HG03442 (cell line): ENCODE results near the gene CELF4.

Experiments
- ATAC-seq: cut with Tn5 transposase; IDR thresholded peaks from one replicate; pipeline ENCODE4 v1.9.1; 2021; ENCODE audit warnings: mild to moderate bottlenecking, moderate library complexity; ENCODE audit not compliant: unreplicated experiment

Gene CELF4

DNA sequence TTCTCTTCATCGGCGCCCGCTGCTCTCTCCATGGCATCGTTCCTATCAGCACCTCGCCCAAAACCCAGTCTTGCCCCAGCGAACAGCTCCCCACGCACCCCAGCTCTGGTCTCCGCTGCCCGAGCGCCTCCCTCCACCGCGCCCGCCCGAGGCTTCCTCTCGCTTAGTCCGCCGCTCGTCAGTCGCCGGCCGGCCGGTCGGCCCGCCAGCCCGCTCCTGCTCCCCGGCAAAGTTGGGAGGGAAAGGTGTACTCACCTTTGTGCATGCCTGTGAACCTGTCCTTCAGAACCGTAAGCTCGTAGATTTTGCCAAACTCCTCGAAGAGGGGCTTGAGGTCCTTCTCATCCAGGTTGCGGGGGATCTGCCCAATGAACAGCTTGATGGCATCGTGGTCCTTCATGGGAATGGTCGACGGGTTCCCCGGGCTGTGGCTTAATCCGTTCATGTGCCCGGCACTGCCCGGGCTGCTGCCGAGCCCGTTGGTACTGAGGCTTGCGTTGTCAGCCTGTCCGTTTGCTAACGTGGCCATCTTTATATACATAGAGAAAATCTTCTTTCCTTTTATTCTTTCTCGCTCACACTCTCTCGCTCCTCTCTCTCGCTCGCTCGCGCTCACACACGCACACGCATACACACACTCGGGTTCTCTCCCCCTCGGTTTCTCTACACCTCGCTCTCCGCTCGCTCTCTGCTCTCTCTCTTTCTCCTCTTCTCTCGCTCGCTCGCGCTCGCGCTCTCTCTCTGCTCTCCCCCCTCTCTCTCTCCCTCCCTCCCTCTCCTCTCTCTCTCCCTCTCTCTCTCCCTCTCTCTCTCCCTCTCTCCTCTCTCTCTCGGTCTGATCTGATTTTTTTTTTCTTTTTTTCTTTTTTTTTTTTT, at the start of gene CELF4:
CELF4 (minus strand) TSS at position 698 of the 876 bp plus-strand sequence.
- ATAC-seq, result no peak

DNA sequence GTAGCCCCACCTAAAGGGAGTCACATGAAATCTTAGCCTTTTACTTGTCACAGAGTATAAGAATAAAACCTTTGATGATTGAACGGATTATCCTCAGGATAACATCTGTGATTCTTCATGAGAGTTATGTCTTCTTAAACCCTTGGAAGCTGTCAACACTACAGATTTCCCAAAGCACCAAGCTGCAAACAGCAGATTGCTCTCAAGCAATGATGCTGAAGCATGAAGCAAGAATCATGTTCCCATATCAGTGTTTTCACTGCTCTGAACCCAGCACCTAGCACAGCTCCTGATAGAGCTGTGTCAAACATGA, 47.6 kb upstream of the CELF4 start:
- ATAC-seq, result no peak

DNA sequence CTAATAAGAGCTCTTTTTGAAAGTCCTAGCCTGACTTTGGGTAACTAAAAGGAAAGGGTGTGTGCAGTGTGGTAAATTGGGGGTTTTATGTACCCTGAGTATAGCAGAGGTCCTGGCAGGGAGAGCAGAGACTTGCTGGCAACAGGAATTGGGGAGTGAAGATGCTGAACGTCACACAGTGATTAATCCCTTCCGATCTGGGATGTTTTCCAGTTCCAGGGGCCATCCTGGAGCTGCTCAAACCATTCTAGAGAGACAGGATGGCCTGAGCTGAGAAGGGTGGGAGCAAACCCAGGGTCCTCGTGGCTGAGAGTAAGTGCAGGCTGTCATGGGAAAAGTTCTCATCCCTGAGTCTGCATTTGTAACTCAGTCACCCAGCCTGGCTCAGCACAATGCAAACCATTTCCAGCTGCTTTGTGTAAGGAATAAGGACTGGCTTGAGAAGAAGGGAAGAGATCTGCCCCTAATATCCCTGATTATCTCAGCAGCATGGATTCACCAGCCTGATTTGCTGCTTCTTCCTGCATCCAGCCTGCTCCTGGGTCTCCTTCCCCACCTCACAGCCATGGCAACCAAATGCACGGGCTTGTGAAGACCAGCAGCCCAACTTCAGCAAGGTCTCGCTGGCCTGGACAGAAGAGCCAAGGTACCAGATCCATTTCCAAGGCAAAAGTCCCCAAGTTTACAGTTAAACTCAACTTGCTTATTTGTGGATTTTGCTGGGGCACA, 47.1 kb upstream of the CELF4 start:
- ATAC-seq, result no peak

- no peak for ATAC-seq
Observed at GRCh38 chr18:37611614-37612279, 46.1 kb upstream of the CELF4 start.

DNA sequence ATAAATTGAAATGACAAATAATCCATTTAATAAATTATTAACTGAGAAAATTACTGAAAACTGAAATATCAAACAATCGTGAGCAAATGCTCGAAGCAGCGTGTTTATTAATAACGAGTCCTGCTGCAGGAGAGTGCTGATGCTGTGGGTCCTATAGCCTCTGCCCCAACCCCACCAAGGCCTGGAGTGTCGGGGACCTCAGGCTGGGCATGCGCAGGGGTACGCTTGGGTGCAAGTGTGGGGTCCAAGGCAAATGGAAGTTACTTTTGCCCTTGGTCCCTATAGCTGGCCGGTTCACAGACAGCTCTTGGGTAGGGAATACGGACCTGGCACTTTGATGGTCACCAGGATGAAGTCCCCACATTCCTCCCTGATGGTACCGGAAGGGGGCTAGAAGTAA, 43.3 kb upstream of the CELF4 start:
- ATAC-seq, result no peak

DNA sequence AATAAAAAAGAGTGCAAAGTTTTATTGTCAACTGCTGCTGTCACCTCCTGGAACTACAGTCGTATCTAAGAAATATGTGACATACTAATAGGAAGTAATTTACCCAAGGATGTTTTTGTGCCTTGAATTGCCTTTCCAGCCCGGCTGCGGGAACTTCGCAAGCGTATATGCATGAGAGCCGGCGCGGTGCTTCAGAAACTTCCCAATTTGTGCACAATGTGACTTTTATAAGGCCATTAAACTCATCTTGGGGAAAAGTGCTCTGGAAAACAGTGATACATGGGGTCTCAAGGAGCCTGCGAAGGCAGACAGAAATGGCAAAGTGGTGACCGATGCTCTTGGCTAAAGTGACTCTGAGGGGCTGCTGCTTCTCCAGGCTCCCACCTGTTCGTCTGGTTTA, 41.7 kb upstream of the CELF4 start:
- ATAC-seq, result no peak

GRCh38 chr18:37604032-37604431, 38.4 kb upstream of the CELF4 start:
- ATAC-seq, result no peak

GRCh38 chr18:37598966-37599896, 33.6 kb upstream of the CELF4 start:
- no peak for ATAC-seq

DNA sequence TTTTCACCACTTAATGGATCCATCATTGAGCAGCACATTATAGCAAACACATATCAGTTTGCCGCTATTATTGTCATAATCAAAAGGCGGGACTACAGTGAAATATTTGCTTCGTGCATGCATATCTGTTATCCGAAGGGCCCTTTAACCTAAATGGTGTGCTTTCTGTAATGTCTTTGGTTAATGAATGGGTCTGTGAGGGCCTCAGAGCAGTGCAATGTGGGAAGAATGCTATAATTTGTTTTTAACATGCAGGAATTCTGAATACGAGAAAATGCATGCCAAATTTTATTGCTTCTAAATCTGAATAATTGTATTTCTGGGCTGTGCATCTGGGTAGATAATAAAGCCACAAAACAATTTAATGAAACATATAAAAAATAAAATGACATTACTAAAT, 32.8 kb upstream of the CELF4 start:
- no peak for ATAC-seq

DNA sequence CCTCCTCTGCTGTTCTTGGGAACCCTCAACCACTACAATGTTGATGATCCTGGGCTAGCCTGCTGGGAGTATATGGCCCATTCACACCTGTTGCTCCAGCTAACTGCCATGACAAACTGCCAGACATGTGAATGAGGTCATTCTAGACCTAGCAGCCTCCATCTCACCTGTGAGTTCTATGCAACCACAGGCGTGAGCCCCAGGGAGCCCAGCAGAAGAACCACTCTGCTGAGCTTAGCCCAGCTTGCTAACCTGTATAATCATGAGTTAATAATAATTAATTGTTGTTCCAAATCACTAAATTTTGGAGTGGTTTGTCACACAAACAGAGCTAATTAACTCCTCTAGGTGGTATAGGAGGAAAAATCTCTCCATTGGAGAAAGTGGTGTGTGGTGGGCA, 24.7 kb upstream of the CELF4 start:
- no peak for ATAC-seq

DNA sequence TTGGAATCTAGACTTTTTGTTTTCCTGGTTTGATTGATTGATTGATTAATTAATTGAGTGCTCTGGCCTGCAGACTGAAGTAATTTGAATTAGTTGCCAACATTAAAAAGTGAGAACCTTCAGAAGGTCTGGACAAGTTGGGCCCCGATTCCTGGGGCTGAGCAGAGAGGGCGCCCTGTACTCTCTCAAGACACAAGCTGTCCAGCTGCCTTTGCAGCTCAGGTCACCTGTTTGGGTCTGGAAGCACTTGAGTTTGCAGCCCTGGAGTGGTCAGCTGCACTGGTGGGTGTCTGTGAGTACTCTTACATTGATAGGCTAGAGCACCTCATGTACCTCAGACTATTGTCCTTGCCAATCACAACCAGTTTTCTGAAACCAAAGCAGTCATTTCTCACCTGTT, 22.7 kb upstream of the CELF4 start:
- no peak for ATAC-seq

DNA sequence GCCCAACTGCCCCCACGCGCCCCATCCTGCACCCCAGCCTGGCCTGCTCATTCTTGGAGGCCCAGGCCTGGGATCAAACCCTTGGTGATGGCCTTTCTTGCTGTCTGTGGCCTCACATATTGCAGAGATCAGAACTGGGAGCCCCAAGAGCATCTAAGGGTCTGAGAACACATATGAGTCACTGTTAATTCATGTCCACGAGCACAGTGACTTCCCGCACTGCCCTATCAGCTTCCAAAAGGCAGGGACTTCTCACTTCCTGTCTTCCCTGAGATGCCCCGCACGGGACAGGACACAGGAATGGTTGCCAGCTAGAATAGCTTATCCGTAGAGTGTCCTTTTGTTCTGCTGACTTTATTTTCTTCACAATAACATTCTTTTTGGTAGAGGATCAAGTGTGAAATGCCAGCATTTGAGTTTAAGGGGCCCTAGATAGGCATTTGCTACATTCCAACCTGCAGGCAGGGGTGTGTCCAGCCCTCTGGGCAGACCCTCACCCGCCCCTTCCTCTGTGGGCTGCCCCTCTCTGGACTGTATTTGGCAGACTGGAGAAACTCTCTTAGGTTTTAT, 21.1 kb upstream of the CELF4 start:
- ATAC-seq, result no peak

DNA sequence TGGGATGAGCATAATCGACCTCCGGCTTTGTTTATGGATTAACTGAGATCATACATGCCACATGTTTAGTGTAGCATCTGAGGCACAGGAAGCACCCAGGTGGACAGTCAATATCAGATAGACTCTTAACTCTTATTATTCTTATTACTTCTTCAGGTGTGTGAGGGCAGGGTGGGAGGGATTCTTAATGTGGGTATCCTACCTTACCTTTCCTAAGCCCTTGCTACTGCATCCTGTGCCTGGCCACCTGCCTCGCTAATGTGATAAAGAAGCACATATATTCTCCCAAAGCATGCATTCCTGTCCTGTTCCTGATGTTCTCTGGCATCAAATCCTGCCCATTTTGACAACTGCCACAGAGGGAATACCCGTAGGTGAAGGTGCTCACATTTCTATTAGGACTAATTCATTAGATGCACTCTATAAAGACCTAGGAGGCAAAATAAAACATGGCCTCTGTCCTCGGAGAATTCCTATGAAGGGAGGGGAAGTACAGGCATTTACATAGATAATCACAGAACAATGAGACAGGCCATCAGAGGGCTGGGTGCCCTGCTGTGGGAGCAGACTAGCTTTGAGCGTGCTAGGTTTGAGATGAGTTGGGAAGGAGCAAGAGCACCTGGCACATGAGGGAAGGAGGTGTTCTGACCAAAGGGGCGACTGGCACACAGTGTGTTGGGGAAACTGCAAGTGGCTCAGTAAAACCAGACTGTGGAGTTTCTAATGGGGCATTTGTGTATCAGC, 19.5 kb upstream of the CELF4 start:
- no peak for ATAC-seq

DNA sequence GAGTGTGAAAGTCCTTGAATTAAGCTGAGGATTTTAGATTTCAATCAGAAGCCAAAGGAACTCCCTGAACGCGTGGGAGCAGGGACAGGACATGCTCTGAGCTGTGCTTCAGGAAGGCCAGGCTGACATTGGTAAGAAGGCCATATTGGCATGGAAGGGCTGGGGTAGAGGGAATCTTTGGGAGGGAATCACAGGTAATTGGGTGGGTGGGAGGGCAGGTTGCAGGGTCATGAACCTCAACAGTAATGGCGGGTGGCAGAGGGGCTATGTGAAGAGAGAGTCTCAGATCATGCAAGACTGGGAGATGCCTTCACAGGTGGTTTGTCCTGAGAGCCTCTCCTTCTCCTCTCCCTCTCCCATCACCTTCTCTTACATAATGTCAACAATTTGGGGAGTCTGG, 18.6 kb upstream of the CELF4 start:
- ATAC-seq, result no peak

DNA sequence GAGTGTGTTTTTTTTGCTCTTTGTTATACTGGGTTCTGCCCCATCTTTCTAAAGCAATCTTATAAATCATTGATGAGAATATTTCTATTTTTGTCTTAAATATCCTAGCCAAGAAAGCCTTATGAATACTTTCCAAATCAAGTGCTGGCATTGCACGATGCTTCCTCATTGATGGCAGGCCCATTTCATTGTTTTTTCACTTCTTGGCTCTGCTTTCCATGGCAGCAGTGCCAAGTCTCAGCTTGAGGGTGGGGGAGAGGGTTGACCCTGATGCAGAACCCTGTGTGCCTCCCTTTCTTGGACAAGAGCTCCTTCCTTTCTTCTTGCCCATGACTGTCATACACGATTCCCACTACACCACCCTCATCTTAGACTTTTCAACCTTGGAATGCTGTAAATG, 16.7 kb upstream of the CELF4 start:
- no peak for ATAC-seq

- peak; percentile 57 for ATAC-seq
Observed at GRCh38 chr18:37578886-37579513, 13.4 kb upstream of the CELF4 start.

DNA sequence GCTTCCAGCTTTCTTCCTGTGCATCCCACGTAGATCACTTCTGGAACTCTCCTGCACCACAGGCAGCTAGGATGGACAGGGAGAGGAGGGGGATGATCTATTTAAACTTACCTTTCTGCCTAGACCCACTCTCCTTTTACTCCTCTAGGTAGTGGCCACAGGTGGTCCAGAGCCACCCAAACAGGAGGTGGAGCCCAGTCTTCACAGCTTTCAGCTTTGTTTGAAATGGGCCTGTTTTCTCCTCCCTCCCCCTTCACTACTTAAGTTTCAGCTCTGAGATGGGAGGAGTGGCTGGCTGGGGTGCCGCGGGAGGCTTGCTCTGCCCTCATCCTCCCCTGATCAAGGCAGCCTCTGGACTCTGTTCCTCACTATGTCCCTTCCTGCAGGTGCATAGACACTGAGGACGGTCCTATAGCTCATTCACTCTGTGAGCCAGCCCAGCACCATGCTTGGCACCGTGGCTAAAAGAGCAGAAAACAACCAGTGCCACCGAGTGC, 12.6 kb upstream of the CELF4 start:
- no peak for ATAC-seq

- no peak for ATAC-seq
Observed at GRCh38 chr18:37577051-37577611, 11.5 kb upstream of the CELF4 start.

- ATAC-seq, result no peak
Observed at GRCh38 chr18:37575646-37576045, 10.0 kb upstream of the CELF4 start.
